GM19099 (cell line): Measurements from ENCODE around the gene SEMA6C.

ENCODE experiments used
- POLR2A ChIP-seq: IDR thresholded peaks from 3 replicates; pipeline ENCODE4 v1.6.1; 2011; ENCODE audit warnings: low read depth; ENCODE audit not compliant: insufficient read length; ENCODE audit errors: extremely low read depth

SEMA6C gene

GRCh38 chr1:151165738-151166504, 19.5 kb upstream of the SEMA6C start, which contains the start of the genes LYSMD1 and SCNM1:
Gene LYSMD1 (minus strand): TSS chr1:151165902. CDS start chr1:151165258, 644 bp downstream.
Gene SCNM1 (plus strand): TSS chr1:151166144. CDS start chr1:151166153, 9 bp downstream.
- peak; percentile 89 for TF ChIP-seq POLR2A

- no peak for TF ChIP-seq POLR2A
Measured at GRCh38 chr1:151165281-151165737, 18.9 kb upstream of the SEMA6C start.

DNA sequence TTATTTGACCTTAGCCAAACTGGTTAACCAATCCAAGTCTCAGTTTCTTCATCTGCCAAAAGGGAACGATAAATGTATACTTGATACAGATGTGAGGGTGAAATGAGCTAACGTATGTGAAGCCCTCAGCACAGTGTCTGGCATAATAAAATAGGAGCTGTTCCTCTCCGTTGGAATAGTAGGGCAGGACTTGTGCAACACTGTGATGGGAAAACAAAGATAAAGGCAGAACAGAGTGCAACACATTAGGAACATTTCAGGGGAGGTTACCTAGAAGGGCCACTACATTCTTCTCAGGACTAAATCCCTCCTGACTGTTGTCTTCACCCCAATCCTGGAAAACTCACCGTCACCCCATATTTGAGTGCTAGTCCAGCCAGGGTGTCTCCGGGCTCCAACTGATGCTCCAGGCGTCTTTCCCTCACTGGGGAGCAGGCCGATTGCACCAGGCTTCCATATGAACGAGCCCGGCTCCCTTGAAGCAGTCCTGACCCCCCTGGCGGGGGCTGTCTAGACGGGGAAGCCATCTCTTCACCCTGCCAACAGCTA, 18.4 kb upstream of the SEMA6C start:
- TF ChIP-seq POLR2A, result no peak

GRCh38 chr1:151159373-151159772, 12.9 kb upstream of the SEMA6C start:
- no peak for TF ChIP-seq POLR2A

DNA sequence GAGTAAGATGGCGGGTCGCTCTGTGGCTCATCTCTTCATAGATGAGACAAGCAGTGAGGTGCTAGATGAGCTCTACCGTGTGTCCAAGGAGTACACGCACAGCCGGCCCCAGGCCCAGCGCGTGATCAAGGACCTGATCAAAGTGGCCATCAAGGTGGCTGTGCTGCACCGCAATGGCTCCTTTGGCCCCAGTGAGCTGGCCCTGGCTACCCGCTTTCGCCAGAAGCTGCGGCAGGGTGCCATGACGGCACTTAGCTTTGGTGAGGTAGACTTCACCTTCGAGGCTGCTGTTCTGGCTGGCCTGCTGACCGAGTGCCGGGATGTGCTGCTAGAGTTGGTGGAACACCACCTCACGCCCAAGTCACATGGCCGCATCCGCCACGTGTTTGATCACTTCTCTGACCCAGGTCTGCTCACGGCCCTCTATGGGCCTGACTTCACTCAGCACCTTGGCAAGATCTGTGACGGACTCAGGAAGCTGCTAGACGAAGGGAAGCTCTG, 12.4 kb upstream of the SEMA6C start:
- TF ChIP-seq POLR2A, result no peak

GRCh38 chr1:151158326-151158725, 11.9 kb upstream of the SEMA6C start:
- no peak for TF ChIP-seq POLR2A

- peak; percentile 31 for TF ChIP-seq POLR2A
Measured at GRCh38 chr1:151157067-151157531, 10.7 kb upstream of the SEMA6C start.

- TF ChIP-seq POLR2A, result no peak
Measured at GRCh38 chr1:151156515-151156819, 10.0 kb upstream of the SEMA6C start, which contains the start of gene TNFAIP8L2. Gene TNFAIP8L2 (plus strand): TSS chr1:151156649. CDS start chr1:151158698, 2,049 bp downstream.

DNA sequence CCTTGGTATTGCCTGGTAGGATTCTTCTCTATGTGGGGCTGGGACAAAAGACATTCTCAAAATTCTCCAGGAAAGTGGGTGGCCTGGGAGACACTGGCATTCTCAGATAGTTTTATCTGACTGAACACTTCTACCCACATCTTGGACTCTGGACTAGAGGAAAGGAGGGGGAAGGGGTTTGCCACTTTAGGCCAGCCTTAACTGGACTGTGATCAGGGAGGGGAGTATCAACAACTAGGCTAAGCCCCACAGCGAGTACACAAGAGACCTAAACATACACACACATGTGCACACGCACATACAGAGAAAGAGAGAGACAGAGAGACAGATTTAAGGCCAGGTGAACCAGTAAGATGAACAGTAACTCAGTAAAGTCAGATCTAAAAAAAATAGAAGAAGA, 1.2 kb upstream of the SEMA6C start:
- TF ChIP-seq POLR2A, result no peak

GRCh38 chr1:151147132-151147503, 687 bp upstream of the SEMA6C start:
- TF ChIP-seq POLR2A, result no peak

DNA sequence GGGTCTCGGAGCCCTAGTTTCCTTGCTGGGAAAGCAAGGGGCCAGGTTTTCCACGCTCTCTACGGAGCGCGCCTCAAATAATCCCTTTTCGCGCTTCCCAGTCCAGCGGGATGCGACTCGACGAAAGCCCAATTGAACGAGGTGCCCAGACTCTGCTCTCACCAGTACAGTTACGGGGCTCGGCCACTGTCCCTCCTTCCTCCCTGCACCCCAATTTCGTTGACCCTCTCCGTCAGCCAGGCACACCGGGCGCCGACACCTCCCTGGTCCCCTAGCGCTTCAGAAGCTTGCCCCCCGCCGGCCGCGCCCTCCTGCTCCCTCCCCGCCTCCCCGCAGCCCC, 389 bp downstream of the SEMA6C start:
- no peak for TF ChIP-seq POLR2A

- no peak for TF ChIP-seq POLR2A
Measured at GRCh38 chr1:151145304-151146071, 943 bp downstream of the SEMA6C start.

- TF ChIP-seq POLR2A, result no peak
Measured at GRCh38 chr1:151144474-151145303, 1.7 kb downstream of the SEMA6C start.

GRCh38 chr1:151143986-151144385, 2.4 kb downstream of the SEMA6C start:
- TF ChIP-seq POLR2A, result no peak

GRCh38 chr1:151143057-151143435, 3.4 kb downstream of the SEMA6C start:
- TF ChIP-seq POLR2A, result no peak
